Pancreas (tissue), 10 donors: ENCODE measurements around the gene POLN. TPM values are rescaled to one million over a fixed set of nuclear protein-coding genes. Genes with fewer than 3 reads are reported as not detected.

Source experiments
- ATAC-seq, 4 donors: fragments of 200-7000 bp; cut with Tn5 transposase; one replicate each; pipeline versions ENCODE4 v1.8.0 to v1.9.1; 2020; ENCODE audit warnings: mild to moderate bottlenecking in 4 of 4, moderate library complexity in 4 of 4
- DNase-seq, 6 donors: peaks; one replicate each; pipeline ENCODE4 v3.0.0-alpha.2; 2020
- FAIRE-seq: peaks from 2 replicates; lab custom pipeline; 2012; peaks lifted over from hg19 to GRCh38; lab: Jason Lieb, UNC
- H3K27ac ChIP-seq, 4 donors: fragments of 200-600 bp; sonication (generic); 1 replicate in 3 of 4; 2 replicates in 1 of 4; pipeline versions ENCODE4 v1.5.0 to v1.8.0; 2020
- H3K27me3 ChIP-seq, 4 donors: fragments of 200-600 bp; one replicate each; pipeline ENCODE4 v1.8.0; 2021
- H3K36me3 ChIP-seq, 3 donors: fragments of 200-600 bp; sonication (generic) in 1 of 3; one replicate each; pipeline versions ENCODE4 v1.5.0 to v1.8.0; 2020 to 2021
- H3K4me1 ChIP-seq, 3 donors: fragments of 200-600 bp; one replicate each; pipeline ENCODE4 v1.8.0; 2021
- H3K4me3 ChIP-seq, 4 donors: fragments of 200-600 bp; sonication (generic) in 2 of 4; one replicate each; pipeline versions ENCODE4 v1.5.0 to v1.8.0; 2020 to 2021
- H3K9me3 ChIP-seq, 4 donors: fragments of 200-600 bp; one replicate each; pipeline ENCODE4 v1.8.0; 2021
- CTCF ChIP-seq, 4 donors: fragments of 200-600 bp; sonication (generic) in 3 of 4; IDR thresholded peaks; one replicate each; pipeline versions ENCODE4 v1.5.0 to v1.8.0; 2021; ENCODE audit warnings: antibody characterized with exemption in 4 of 4
- WGBS, 2 donors: extraction: QIAGEN DNeasy Blood & Tissue Kit; methylation state at CpG; one replicate each; pipeline ENCODE4 v1.1.7; 2013; 5-methylcytosine and 5-hydroxymethylcytosine counted together
- intact Hi-C, 3 donors: fragments of 100-400 bp; cut with DNase I; formaldehyde crosslinking; loops; one replicate each; pipeline versions ENCODE4 v1.11.1 to v1.14.2; 2022
- polyA plus RNA-seq, 2 donors: library from polyadenylated mRNA; stranded (reverse); fragments of 200-250 nt; gene quantifications; one replicate each; pipeline ENCODE4 v1.2.3, GENCODE V29; 2013
- total RNA-seq, 6 donors: library from RNA; stranded (reverse); fragmentation: NEBNext Ultra II Directional in 4 of 6; extraction: Animal tissue kit (Norgen Biotek cat#: 25700) in 4 of 6; gene quantifications; one replicate each; pipeline versions ENCODE4 v1.2.1 to v1.2.4, GENCODE V29; 2021 to 2023
- donor health status: healthy with polysubstance abuse.
- donor health status: DM: no; HTN: no; CAD: no; lungs with moderate emphysema.
- donor health status: DM: no; HTN: no; CAD: no.
- donor health status: control.
- donor health status: control.
- donor health status: Bipolar disorder and iron deficiency.
- donor health status: DM: yes; HTN: yes; CAD: no.
- donor health status: DM: no; HTN: no; CAD: no.
- donor health status: DM: no; HTN: no; CAD: no.
- donor health status: DM: yes; HTN: yes; CAD: no.

The POLN gene
- total and polyA plus RNA-seq, 8 donors = 0.95 to 3.6 (median 1.9) TPM

GRCh38 chr4:2269618-2270163, 27.8 kb upstream of the POLN start:
- Histone ChIP-seq H3K4me3 (no peak overlapping the region), H3K9me3 (no peaks in the 10 kb centered on the region), H3K27me3 (no peaks in the 10 kb centered on the region), H3K36me3 (no peaks in the 10 kb centered on the region), H3K4me1 (no peaks in the 10 kb centered on the region), H3K27ac (no peak overlapping the region)
- WGBS, 2 donors = 83 to 88% methylated on average over 12 of the region's 12 CpGs
- no peak for TF ChIP-seq CTCF (IDR thresholded peaks at IDR 0.05)
- DNase-seq (peak in 1 of 6 donors; percentile 46), ATAC-seq (no peak), FAIRE-seq (no peak)
- intact Hi-C loops = no loop called here

GRCh38 chr4:2269206-2269531, 27.2 kb upstream of the POLN start:
- no peak overlapping the region for H3K4me3 ChIP-seq
- no peaks in the 10 kb centered on the region for H3K9me3 ChIP-seq
- H3K27me3 ChIP-seq = no peaks in the 10 kb centered on the region
- no peaks in the 10 kb centered on the region for H3K36me3 ChIP-seq
- intact Hi-C loops = no loop called here
- peak in 1 of 6 donors; percentile 59 for DNase-seq
- no peak overlapping the region for H3K27ac ChIP-seq
- WGBS, 2 donors = 76 to 89% methylated on average over 6 of the region's 6 CpGs
- no peak for TF ChIP-seq CTCF (IDR thresholded peaks at IDR 0.05)
- no peak for ATAC-seq
- no peak for FAIRE-seq
- no peaks in the 10 kb centered on the region for H3K4me1 ChIP-seq

- Histone ChIP-seq H3K27ac (no peak overlapping the region), H3K4me1 (no peaks in the 10 kb centered on the region), H3K9me3 (no peaks in the 10 kb centered on the region), H3K27me3 (no peaks in the 10 kb centered on the region), H3K4me3 (no peak overlapping the region), H3K36me3 (no peaks in the 10 kb centered on the region)
- no peak for TF ChIP-seq CTCF (IDR thresholded peaks at IDR 0.05)
- 79 to 84% methylated on average over 22 of the region's 22 CpGs for WGBS, 2 donors
- intact Hi-C loops = no loop called here
- DNase-seq = peak in 1 of 6 donors; percentile 66
- no peak for ATAC-seq
- FAIRE-seq = no peak
These were observed 26.7 kb upstream of the POLN start for GRCh38 chr4:2268357-2269205.

GRCh38 chr4:2267841-2268240, 25.9 kb upstream of the POLN start:
- intact Hi-C loops = no loop called here
- ATAC-seq (no peak), DNase-seq (peak in 1 of 6 donors; percentile 58), FAIRE-seq (no peak)
- Histone ChIP-seq H3K4me1 (peaks cover 0 to 3% (median 0%) of the 10 kb centered on the region in 3 donors), H3K27ac (no peak overlapping the region), H3K4me3 (no peak overlapping the region), H3K27me3 (no peaks in the 10 kb centered on the region), H3K9me3 (no peaks in the 10 kb centered on the region), H3K36me3 (no peaks in the 10 kb centered on the region)
- WGBS, 2 donors = 80 to 81% methylated on average over 11 to 12 of the region's 12 CpGs
- TF ChIP-seq CTCF (IDR thresholded peaks at IDR 0.05) = no peak

- ATAC-seq = no peak
- peaks cover 0 to 4% (median 0%) of the 10 kb centered on the region in 3 donors for H3K4me1 ChIP-seq
- H3K9me3 ChIP-seq = no peaks in the 10 kb centered on the region
- no peak for TF ChIP-seq CTCF (IDR thresholded peaks at IDR 0.05)
- no peak for FAIRE-seq
- WGBS, 2 donors = 83 to 85% methylated on average over 18 of the region's 18 CpGs
- H3K27me3 ChIP-seq = no peaks in the 10 kb centered on the region
- no peak overlapping the region for H3K4me3 ChIP-seq
- no peaks in the 10 kb centered on the region for H3K36me3 ChIP-seq
- DNase-seq = peak in 2 of 6 donors; percentile 23 to 71
- H3K27ac ChIP-seq = no peak overlapping the region
- intact Hi-C loops = no loop called here
These were observed 25.4 kb upstream of the POLN start for GRCh38 chr4:2267320-2267811.
